ENCODE data around the gene SRI.
"Not testable (repeated sequence)": the region's sequence is repeated elsewhere in the genome, so short reads cannot be mapped to it uniquely, and the experiment has no call there.

SRI gene

DNA sequence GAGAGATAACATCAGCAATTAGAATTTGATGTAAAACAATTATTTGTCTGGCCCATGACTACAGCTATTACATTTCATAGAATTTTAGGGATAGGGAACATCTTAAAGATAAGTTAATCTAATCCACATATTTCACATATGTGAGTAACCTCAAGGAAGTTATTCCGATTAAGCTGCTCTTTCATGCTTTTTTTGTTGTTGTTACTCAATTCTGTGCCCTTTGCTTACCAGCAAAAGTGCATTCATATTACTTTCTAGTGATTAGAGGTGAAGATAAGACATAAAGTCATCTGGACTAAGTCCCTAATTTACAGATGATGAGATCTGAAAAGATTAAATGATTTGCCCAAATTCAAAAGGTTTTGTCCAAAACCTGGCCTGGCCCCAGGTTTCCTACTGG lies 40.9 kb upstream of the SRI start:
- H3K4me3 ChIP-seq (ENCODE audit: low read depth, low read length), result no peak overlapping the region
- TF ChIP-seq, protein P1, sequence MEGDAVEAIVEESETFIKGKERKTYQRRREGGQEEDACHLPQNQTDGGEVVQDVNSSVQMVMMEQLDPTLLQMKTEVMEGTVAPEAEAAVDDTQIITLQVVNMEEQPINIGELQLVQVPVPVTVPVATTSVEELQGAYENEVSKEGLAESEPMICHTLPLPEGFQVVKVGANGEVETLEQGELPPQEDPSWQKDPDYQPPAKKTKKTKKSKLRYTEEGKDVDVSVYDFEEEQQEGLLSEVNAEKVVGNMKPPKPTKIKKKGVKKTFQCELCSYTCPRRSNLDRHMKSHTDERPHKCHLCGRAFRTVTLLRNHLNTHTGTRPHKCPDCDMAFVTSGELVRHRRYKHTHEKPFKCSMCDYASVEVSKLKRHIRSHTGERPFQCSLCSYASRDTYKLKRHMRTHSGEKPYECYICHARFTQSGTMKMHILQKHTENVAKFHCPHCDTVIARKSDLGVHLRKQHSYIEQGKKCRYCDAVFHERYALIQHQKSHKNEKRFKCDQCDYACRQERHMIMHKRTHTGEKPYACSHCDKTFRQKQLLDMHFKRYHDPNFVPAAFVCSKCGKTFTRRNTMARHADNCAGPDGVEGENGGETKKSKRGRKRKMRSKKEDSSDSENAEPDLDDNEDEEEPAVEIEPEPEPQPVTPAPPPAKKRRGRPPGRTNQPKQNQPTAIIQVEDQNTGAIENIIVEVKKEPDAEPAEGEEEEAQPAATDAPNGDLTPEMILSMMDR (IDR thresholded peaks at IDR 0.05; ENCODE audit: control insufficient read depth, extremely low read depth, insufficient read depth), result no peak
- DNase-seq (ENCODE audit: low read depth), result no peak

DNA sequence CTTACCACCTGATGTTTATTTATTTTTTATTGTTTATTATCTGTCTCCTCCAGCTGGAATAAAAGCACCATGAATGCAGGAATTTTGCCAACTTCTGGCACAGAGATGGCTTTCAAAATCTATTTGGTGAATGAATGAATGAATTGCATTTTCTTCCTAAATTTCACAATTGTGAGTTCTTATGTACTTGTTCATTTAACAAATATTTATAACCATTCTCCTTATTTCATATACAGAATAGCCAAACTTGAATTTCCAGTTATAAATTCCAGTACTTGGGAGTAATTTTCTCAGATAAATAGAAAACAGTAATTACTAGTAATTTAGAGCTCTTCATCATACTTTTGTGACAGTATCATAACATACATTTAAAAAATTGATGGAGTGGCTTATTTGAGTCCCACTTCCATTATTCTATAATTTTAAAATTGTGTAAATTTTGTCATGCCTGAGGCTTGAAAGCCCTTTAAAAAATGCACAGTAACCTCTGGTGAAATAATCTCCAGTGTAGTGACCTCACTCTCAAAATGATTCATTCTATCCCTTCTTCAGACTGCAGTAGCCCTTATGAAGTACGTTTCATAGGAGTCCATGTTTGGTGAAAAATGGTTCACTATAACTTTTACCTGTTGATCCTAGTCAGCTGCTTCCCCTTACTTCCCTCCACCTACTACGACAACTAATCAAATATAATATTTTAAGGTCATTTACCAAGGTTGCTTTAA lies 40.0 kb upstream of the SRI start:
- TF ChIP-seq, protein P1 (IDR thresholded peaks at IDR 0.05; ENCODE audit: control insufficient read depth, extremely low read depth, insufficient read depth), result no peak
- H3K4me3 ChIP-seq (ENCODE audit: low read depth, low read length), result no peak overlapping the region
- DNase-seq (ENCODE audit: low read depth), result no peak

DNA sequence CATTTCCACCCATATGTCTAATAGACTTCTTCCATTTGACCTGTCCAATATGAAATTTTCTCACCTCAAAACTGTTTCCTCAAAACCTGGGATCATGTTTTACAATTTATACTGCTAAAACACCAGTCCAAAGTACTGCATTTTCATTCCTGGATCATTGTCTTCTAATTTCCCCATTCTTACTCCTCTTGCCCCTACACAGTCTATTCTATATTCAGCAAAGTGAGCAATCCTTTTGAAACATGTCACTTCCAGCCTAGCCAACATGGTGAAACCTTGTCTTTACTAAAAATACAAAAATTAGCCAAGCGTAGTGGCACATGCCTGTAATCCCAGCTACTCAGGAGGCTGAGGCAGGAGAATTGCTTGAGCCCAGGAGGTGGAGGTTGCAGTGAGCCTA lies 38.5 kb upstream of the SRI start:
- not testable (repeated sequence) for DNase-seq (ENCODE audit: low read depth); H3K4me3 ChIP-seq (ENCODE audit: low read depth, low read length)

DNA sequence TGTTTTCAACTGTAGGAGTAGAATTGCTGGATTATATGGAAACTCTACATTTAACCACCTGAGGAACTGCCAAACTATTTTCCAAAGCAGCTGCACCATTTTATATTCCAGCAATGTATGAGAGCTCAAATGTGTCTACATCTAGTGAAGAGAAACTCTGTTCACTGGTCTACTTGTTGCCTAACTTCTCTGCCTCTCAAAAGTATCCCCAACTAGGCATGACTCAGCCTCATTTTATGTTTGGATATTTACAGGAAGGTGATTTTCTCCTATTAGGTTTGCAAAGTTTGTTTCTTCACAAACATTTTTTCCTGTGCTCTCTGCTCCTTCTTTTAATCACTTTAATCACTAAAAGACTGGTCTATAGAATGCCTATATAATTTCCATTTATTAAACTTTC lies 37.1 kb upstream of the SRI start:
- TF ChIP-seq, protein P1 (IDR thresholded peaks at IDR 0.05; ENCODE audit: control insufficient read depth, extremely low read depth, insufficient read depth), result no peak
- no peak for DNase-seq (ENCODE audit: low read depth)
- no peak overlapping the region for H3K4me3 ChIP-seq (ENCODE audit: low read depth, low read length)

DNA sequence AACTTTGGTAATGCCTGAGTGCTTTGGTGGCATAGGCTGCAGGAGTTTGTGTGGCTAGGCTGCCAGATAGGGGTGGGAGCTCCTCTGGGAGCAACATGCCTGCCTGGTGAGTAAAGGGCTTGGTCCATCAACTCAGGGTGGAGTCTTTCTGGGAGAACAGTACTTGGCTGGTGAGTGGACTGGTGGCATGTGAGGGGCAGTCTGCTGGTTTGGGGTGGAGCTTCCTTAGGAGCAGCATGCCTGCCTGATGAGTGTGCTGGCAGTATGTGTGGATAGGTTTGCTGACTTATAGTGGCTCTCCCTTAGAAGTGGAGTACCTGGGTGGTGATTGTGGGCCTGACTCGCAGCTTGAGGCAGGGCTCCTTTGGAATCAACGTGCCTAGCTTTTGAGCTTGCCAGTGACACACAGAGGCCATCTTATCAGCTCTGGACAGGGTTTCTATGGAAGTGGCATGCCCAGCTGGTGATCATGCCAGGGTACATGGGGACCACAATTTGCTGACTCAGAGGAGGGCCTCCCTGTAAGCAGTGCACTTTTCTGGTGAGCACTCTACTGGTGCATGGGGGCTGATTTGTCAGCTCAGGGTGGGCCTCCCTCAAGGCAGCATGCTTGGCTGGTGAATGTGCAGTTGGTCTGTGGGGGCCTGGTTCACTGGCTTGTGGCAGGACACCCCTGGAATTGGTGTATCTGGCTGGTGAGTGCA lies 35.0 kb upstream of the SRI start:
- TF ChIP-seq, protein P1 (IDR thresholded peaks at IDR 0.05; ENCODE audit: control insufficient read depth, extremely low read depth, insufficient read depth), result no peak
- no peak overlapping the region for H3K4me3 ChIP-seq (ENCODE audit: low read depth, low read length)
- DNase-seq (ENCODE audit: low read depth), result no peak

DNA sequence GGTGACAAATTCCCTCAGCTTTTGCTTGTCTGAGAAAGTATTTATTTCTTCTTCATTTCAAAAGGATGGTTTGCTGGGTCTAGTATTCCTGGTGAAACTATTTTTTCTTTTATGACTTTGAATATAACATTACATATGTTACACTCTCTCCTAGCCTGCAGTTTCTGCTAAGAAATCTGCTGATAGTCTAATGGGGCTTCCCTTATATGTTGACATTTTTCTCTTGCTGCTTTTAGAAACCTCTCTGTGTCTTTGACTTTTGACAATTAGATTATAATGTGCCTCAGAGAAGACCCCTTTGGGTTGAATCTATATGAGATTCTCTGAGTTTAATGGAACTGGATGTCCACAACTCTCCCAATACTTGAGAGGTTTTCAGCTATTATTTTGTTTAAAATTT lies 33.8 kb upstream of the SRI start:
- H3K4me3 ChIP-seq (ENCODE audit: low read depth, low read length), result no peak overlapping the region
- TF ChIP-seq, protein P1 (IDR thresholded peaks at IDR 0.05; ENCODE audit: control insufficient read depth, extremely low read depth, insufficient read depth), result no peak
- no peak for DNase-seq (ENCODE audit: low read depth)

DNA sequence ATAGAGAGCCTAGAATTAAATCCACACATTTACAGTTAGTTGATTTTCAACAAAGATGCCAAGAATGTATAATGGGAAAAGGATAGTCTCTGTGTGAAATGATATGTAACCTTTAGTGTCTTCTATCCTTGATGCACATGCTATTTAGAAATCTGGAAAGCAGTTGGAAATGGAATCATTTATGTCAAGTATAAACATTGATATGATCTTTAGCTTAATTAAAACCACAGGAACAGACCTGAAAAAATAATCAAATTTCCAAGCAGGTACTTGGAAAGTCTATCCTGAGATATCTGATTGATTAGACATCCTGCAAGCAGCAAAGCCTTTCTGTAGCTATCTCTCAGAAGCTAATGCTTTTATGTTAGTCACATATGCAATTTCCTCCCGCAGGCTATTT lies 24.4 kb upstream of the SRI start:
- no peak for DNase-seq (ENCODE audit: low read depth)
- TF ChIP-seq, protein P1 (IDR thresholded peaks at IDR 0.05; ENCODE audit: control insufficient read depth, extremely low read depth, insufficient read depth), result no peak
- no peak overlapping the region for H3K4me3 ChIP-seq (ENCODE audit: low read depth, low read length)

Data from LNCaP clone FGC (cell line).